H4 (cell line): ENCODE data around the gene BAIAP3. TPM values are rescaled to one million over a fixed set of nuclear protein-coding genes. Genes with fewer than 3 reads are reported as not detected.
A peak's percentile ranks its signal among the peaks of the same experiment; 100 is the strongest.
"Not testable (repeated sequence)": the region's sequence is repeated elsewhere in the genome, so short reads cannot be mapped to it uniquely, and the experiment has no call there.

Experiments
- DNase-seq: peaks from one replicate; pipeline ENCODE4 v3.0.0-alpha.2; 2015; ENCODE audit warnings: low spot score
- total RNA-seq: library from RNA; depleted of rRNA; stranded (reverse); fragments of >200 nt; shearing (Covaris generic); gene quantifications from 2 replicates; pipeline ENCODE4 v1.2.3, GENCODE V29; 2014

BAIAP3 gene
- total RNA-seq, 1 experiment from 2014 or later: 0.06 TPM

- DNase-seq: no peak
Observed at GRCh38 chr16:1317479-1318267, 15.8 kb upstream of the BAIAP3 start.

GRCh38 chr16:1318268-1318545 is 15.2 kb upstream of the BAIAP3 start:
- no peak for DNase-seq

- DNase-seq: no peak
Observed at GRCh38 chr16:1319041-1319440, 14.4 kb upstream of the BAIAP3 start.

GRCh38 chr16:1320097-1320496 is 13.3 kb upstream of the BAIAP3 start:
- DNase-seq: no peak

- no peak for DNase-seq
Observed at GRCh38 chr16:1320658-1321240, 12.7 kb upstream of the BAIAP3 start.

- DNase-seq: no peak
Observed at GRCh38 chr16:1322407-1322806, 11.0 kb upstream of the BAIAP3 start.

- no peak for DNase-seq
Observed at GRCh38 chr16:1323296-1324239, 9.9 kb upstream of the BAIAP3 start.

GRCh38 chr16:1324286-1324826 is 9.1 kb upstream of the BAIAP3 start:
- DNase-seq: no peak

- no peak for DNase-seq
Observed at GRCh38 chr16:1325261-1325660, 8.2 kb upstream of the BAIAP3 start.

- no peak for DNase-seq
Observed at GRCh38 chr16:1325673-1326371, 7.6 kb upstream of the BAIAP3 start.

GRCh38 chr16:1326391-1326790 is 7.1 kb upstream of the BAIAP3 start:
- DNase-seq: no peak

- DNase-seq: no peak
Observed at GRCh38 chr16:1326946-1327618, 6.4 kb upstream of the BAIAP3 start.

GRCh38 chr16:1327619-1327947 is 5.9 kb upstream of the BAIAP3 start:
- DNase-seq: no peak

- not testable (repeated sequence) for DNase-seq
Observed at GRCh38 chr16:1328136-1328535, 5.3 kb upstream of the BAIAP3 start.

GRCh38 chr16:1328961-1329360 is 4.5 kb upstream of the BAIAP3 start:
- DNase-seq: not testable (repeated sequence)

GRCh38 chr16:1330260-1330914 is 3.1 kb upstream of the BAIAP3 start:
- DNase-seq: no peak

- DNase-seq: no peak
Observed at GRCh38 chr16:1330931-1331711, 2.3 kb upstream of the BAIAP3 start.

GRCh38 chr16:1331712-1332617 is 1.5 kb upstream of the BAIAP3 start:
- peak; percentile 66 for DNase-seq

GRCh38 chr16:1332618-1333148 is 762 bp upstream of the BAIAP3 start:
- no peak for DNase-seq
